ENCODE data around the gene MZT2A. TPM values are rescaled to one million over a fixed set of nuclear protein-coding genes. Genes with fewer than 3 reads are reported as not detected.
"Not testable (repeated sequence)": the region's sequence is repeated elsewhere in the genome, so short reads cannot be mapped to it uniquely, and the experiment has no call there.

The MZT2A gene
- total RNA-seq, 4 donors from 2014 or later = 24.2 to 36.1 (median 32.3) TPM

DNA sequence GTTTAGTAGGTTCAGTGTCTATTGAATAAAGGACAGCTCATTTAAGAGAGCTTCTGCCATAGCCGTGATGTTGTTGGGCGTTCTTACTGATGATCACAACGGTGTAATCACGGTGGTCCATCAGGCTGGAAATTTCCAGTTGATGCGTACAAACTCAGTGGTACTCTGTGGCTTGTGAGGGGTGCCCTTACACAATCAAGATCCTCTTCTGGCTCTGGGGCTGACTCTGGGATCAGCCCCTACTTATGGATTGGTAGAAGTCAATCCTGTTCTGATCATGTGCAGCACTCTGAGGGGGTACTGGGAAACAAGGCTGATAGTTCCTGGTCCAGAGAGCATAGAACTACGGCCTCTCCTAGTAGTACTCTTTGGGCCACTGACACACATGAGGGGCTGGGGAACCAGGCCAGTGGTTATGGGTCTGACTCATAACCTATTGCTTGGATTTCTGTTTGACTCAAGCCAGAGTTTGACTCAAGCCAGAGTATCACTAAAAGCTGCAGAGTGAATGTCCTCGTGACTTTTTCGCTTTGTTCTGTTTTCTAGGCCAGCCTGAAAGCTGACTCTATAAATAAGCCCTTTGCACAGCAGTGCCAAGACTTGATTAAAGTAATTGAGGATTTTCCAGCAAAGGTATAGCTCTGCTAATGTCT is 6.2 kb upstream of the MZT2A start:
- H3K4me1 ChIP-seq = peaks cover 17 to 24% of the 10 kb centered on the region in 2 donors
- DNase-seq (peak in 1 of 2 donors; percentile 27), ATAC-seq (peak; percentile 51 to 85)
- H3K4me3 ChIP-seq; H3K9me3 ChIP-seq; H3K27me3 ChIP-seq; in situ Hi-C loops (cut with MboI; ENCODE audit: low sequenced_read_pairs in 4 of 4): not testable (repeated sequence)
- intact Hi-C loops (cut with DNase I; ENCODE audit: low total_unique reads) = loop anchor here (10.0 kb wide), 1 partner anchor 394 kb away; the partner anchor contains the start of gene PLEKHB2
- H3K27ac ChIP-seq = peak overlapping the region in 3 of 4 donors; percentile 59 to 79 (median 65)
- H3K36me3 ChIP-seq = peaks cover 0 to 16% of the 10 kb centered on the region in 2 donors

DNA sequence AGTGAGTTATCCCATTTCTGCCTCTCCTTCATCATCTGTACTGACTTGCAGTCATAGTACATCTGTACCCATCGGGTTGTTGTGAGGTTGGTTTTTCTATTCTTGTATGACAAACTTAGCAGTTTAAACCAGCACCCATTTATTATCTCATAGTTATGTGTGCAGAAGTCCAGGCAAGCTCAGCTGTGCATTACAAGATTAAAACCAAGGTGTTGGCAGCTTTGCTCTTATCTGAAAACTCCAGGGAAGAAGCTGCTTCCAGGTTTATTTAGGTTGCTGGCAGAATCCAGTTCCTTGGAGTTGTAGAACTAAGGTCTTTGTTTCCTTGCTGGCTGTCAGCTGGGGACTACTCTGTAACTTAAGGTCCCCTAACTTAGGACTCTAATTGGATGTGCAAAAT is 3.3 kb upstream of the MZT2A start:
- not testable (repeated sequence) for ATAC-seq

DNA sequence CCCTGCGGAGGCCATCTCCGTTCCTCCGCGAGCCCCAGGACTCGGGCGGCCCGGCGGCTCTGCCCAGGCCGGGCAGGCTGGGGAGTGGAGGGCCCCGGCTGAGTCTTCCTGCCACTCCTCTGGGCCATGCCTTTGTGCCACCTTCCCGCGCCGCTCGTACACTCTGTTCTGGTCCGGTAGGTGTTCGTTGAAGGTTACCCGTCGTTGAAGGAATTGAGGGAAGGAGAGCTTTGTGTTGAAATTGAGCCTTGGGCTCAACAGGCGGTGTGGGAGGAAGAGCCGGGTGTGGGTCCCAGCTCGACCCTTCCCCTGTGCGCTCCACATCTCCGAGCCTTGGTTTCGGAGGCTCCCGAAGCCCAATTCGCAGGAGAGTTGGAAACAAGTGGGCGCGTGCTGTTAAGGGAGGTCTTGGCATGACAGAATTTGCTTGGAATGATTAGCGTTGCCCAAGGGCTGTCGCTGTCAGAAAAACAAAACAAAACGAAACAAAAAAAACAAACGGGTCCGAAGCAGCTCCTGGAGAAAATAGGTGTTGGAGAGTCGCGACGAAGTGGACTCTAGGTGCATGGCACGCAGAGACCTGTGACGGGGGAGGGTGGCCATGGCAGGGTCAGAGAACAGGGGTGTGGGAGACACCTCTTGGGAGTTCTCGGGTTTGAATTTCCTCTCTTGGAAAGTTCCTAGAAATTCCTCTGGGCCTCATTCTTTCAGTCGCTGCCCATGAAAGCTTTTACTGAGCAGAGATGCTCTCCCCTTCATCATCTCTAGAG is 1.2 kb upstream of the MZT2A start:
- intact Hi-C loops (cut with DNase I; ENCODE audit: low total_unique reads) (loop anchor here (2.0 to 10.0 kb wide), 3 partner anchors 81 to 389 kb away; partner anchors contain the start of gene PLEKHB2), in situ Hi-C loops (cut with MboI; ENCODE audit: low sequenced_read_pairs in 4 of 4) (no loop called here)

More for the DNA sequence above, 3.3 kb upstream of the MZT2A start:
- Histone ChIP-seq H3K36me3 (peaks cover 0 to 10% of the 10 kb centered on the region in 2 donors), H3K4me1 (peaks cover 17 to 30% of the 10 kb centered on the region in 2 donors)
- H3K27ac ChIP-seq; H3K27me3 ChIP-seq; DNase-seq; in situ Hi-C loops (cut with MboI; ENCODE audit: low sequenced_read_pairs in 4 of 4); H3K9me3 ChIP-seq; H3K4me3 ChIP-seq: not testable (repeated sequence)
- intact Hi-C loops (cut with DNase I; ENCODE audit: low total_unique reads) = loop anchor here (10.0 kb wide), 1 partner anchor 391 kb away; the partner anchor contains the start of gene PLEKHB2

DNA sequence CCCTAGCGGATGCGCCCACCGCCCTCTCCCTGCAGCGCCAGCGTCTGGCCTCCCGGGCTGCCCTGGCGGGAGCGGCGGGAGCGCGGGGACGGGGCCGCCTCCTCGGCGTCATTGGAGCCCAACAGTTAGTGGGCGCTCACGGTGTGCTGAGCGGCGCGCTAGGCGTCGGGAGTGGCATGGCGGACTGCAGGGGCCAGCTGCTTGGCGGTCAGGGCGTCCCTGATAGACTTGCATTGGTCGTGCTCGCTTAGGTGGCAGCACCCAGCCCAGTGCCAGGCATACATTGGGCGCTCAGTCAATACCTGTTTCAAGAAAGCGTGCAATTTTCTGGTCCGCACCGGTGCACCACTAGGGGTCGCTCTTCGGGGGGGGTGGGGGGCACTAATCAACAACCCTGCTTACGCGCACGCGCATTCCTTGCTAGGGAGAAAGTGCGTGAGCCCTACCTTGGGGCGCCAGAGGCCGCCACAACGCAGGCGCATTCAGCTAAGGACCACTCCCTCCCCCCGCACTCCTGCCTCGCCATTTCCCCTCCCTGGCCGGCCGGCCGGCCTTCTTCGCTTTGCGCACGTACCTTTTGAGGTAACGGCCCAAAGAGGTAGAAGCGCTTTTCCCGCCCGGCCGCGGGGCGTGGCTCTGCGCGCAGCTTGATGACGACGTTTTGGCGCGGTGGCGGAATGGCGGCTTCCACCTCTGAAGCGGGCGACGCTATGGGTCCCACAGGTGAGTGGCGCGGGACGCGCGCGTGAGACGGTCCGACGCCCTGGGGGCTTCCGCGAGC is 411 bp upstream of the MZT2A start:
- DNase-seq (peak; percentile 81 to 87), ATAC-seq (peak; percentile 91 to 93)
- H3K36me3 ChIP-seq = no peaks in the 10 kb centered on the region
- in situ Hi-C loops (cut with MboI; ENCODE audit: low sequenced_read_pairs in 4 of 4) = no loop called here
- H3K9me3 ChIP-seq = no peaks in the 10 kb centered on the region
- intact Hi-C loops (cut with DNase I; ENCODE audit: low total_unique reads) = loop anchor here (2.0 to 10.0 kb wide), 3 partner anchors 80 to 388 kb away; partner anchors contain the start of gene PLEKHB2
- peak overlapping the region; percentile 87 to 95 (median 94) for H3K27ac ChIP-seq
- H3K27me3 ChIP-seq = no peaks in the 10 kb centered on the region
- TF ChIP-seq POLR2A (IDR thresholded peaks at IDR 0.05) = peak; percentile 20 to 33
- peak; percentile 49 to 86 (median 84) for TF ChIP-seq CTCF (IDR thresholded peaks at IDR 0.05 in 4 of 5, conservative IDR thresholded peaks at IDR 0.05 in 1 of 5)
- H3K4me1 ChIP-seq = peaks cover 8 to 19% of the 10 kb centered on the region in 2 donors
- peak overlapping the region; percentile 82 to 96 (median 88) for H3K4me3 ChIP-seq

More for the DNA sequence above, 1.2 kb upstream of the MZT2A start:
- H3K9me3 ChIP-seq = no peaks in the 10 kb centered on the region
- ATAC-seq (peak; percentile 39 to 45), DNase-seq (no peak)
- TF ChIP-seq POLR2A (IDR thresholded peaks at IDR 0.05) = no peak
- no peak for TF ChIP-seq CTCF (IDR thresholded peaks at IDR 0.05 in 4 of 5, conservative IDR thresholded peaks at IDR 0.05 in 1 of 5)
- peak overlapping the region; percentile 82 to 96 (median 88) for H3K4me3 ChIP-seq
- peaks cover 13 to 23% of the 10 kb centered on the region in 2 donors for H3K4me1 ChIP-seq
- no peaks in the 10 kb centered on the region for H3K27me3 ChIP-seq
- H3K36me3 ChIP-seq = no peaks in the 10 kb centered on the region
- H3K27ac ChIP-seq = peak overlapping the region; percentile 87 to 95 (median 94)

DNA sequence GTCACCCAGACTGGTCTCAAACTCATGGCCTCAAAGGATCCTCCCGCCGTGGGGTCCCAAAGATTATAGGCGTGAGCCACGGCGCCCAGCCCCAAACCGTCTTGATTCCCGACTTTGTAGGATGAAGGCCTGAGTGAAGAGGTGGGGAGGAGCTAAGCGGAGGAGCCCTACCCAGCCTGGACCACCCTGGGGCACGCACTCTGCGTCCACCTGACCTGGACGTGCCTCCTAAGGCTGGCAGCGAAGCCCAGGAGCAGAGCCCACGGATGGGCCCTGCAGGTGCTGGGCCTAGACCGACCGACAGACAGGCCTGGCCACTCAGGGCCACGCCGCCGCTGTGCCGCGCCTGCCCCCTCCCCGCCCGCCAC is 744 bp downstream of the MZT2A start:
- H3K27me3 ChIP-seq; DNase-seq; ATAC-seq; in situ Hi-C loops (cut with MboI; ENCODE audit: low sequenced_read_pairs in 4 of 4); H3K9me3 ChIP-seq; H3K36me3 ChIP-seq; H3K27ac ChIP-seq: not testable (repeated sequence)
- peak overlapping the region in 3 of 4 donors; percentile 33 to 96 (median 42) for H3K4me3 ChIP-seq
- peaks cover 8 to 19% of the 10 kb centered on the region in 2 donors for H3K4me1 ChIP-seq
- intact Hi-C loops (cut with DNase I; ENCODE audit: low total_unique reads) = loop anchor here (5.0 to 10.0 kb wide), 2 partner anchors 191 to 387 kb away; partner anchors contain the start of gene PLEKHB2

DNA sequence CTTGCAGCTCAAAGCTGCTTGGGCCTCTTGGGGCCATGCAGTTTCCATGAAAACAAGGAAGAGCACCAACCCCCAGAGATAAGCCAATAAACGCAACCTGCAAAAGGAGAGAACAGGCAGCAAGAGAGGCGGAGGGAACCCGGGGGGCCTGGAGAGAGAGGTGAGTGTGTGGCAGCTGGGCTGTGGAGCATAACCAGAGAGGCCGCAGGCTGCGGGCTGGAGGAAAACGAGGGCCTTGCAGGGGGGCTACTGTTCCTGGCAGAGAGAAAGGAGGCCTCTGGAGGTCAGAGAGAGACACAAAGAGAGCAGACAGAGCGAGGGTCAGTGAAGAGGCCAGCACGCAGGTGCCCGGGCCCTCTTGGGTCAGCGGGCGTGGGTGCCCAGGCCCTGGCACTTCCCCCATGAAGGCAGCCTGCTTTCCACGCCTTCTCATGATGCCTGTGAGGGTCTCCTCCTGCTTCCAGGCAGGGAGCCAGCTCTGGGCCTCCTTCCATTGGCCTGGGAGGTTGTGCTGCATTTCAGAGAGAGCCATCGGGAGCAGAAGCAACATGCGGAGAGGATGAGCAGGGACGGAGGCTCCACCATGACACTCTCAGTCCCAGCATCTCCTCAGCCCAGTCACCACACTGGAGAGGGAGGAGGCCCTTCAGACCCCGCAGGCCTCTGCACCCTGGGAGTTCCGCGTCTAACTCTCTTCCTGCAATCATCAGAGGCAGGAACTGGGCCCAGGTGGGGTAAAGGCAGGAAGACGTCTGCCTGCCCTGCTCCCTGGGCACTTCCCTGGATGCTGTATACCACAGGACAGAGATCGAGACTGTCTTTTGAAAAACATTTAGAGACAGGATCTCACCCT is 1.4 kb downstream of the MZT2A start:
- DNase-seq; in situ Hi-C loops (cut with MboI; ENCODE audit: low sequenced_read_pairs in 4 of 4); H3K9me3 ChIP-seq; H3K27ac ChIP-seq; H3K36me3 ChIP-seq; H3K27me3 ChIP-seq; ATAC-seq: not testable (repeated sequence)
- H3K4me3 ChIP-seq = peak overlapping the region in 2 of 4 donors; percentile 42 to 96
- H3K4me1 ChIP-seq = peaks cover 8 to 19% of the 10 kb centered on the region in 2 donors
- intact Hi-C loops (cut with DNase I; ENCODE audit: low total_unique reads) = loop anchor here (5.0 to 10.0 kb wide), 2 partner anchors 191 to 386 kb away; partner anchors contain the start of gene PLEKHB2
